Immature natural killer cell (primary cell): ENCODE data around the gene FBLN1. TPM values are rescaled to one million over a fixed set of nuclear protein-coding genes. Genes with fewer than 3 reads are reported as not detected.

Experiments
- DNase-seq, 3 donors: peaks; one replicate each; pipeline ENCODE4 v3.0.0; 2022; ENCODE audit warnings: mixed read lengths in 1 of 3
- H3K27ac Mint-ChIP-seq, 6 donors: one replicate each; pipeline ENCODE4 v1.8.0; 2020; ENCODE audit warnings: mixed read lengths in 6 of 6, mild to moderate bottlenecking in 5 of 6, inconsistent platforms in 4 of 6, moderate library complexity in 3 of 6
- H3K27me3 Mint-ChIP-seq, 3 donors: one replicate each; pipeline ENCODE4 v1.8.0; 2020 to 2021; ENCODE audit warnings: low read depth in 3 of 3, mild to moderate bottlenecking in 3 of 3, mixed read lengths in 3 of 3, moderate library complexity in 3 of 3, inconsistent platforms in 1 of 3
- H3K36me3 Mint-ChIP-seq, 3 donors: one replicate each; pipeline ENCODE4 v1.8.0; 2020; ENCODE audit warnings: mixed read lengths in 3 of 3, inconsistent platforms in 2 of 3, mild to moderate bottlenecking in 2 of 3
- H3K4me1 Mint-ChIP-seq, 2 donors: one replicate each; pipeline ENCODE4 v1.8.0; 2020; ENCODE audit warnings: inconsistent platforms in 2 of 2, mild to moderate bottlenecking in 2 of 2, mixed read lengths in 2 of 2, moderate library complexity in 1 of 2
- H3K4me3 Mint-ChIP-seq, 5 donors: one replicate each; pipeline ENCODE4 v1.8.0; 2020; ENCODE audit warnings: mild to moderate bottlenecking in 5 of 5, mixed read lengths in 5 of 5, inconsistent platforms in 3 of 5, moderate library complexity in 3 of 5
- H3K9me3 Mint-ChIP-seq, 6 donors: one replicate each; pipeline ENCODE4 v1.8.0; 2020; ENCODE audit warnings: mild to moderate bottlenecking in 6 of 6, mixed read lengths in 6 of 6, inconsistent platforms in 4 of 6, moderate library complexity in 3 of 6
- polyA plus RNA-seq, 3 donors: library from polyadenylated mRNA; unstranded; fragments of 300-500 nt; fragmentation: Illumina TruSeq; gene quantifications; one replicate each; pipeline ENCODE4 v1.2.3, GENCODE V29; 2021

The FBLN1 gene
- polyA plus RNA-seq, 3 donors from 2014 or later = not detected

GRCh38 chr22:45546333-45547015 is 43.8 kb downstream of the FBLN1 start:
- Mint-ChIP-seq H3K9me3 (no peaks in the 10 kb centered on the region), H3K4me3 (no peak overlapping the region), H3K36me3 (no peaks in the 10 kb centered on the region), H3K4me1 (no peaks in the 10 kb centered on the region), H3K27me3 (peaks cover 0 to 4% (median 1%) of the 10 kb centered on the region in 3 donors), H3K27ac (no peak overlapping the region)
- no peak for DNase-seq

GRCh38 chr22:45547016-45547345 is 44.3 kb downstream of the FBLN1 start:
- no peak for DNase-seq
- no peaks in the 10 kb centered on the region for H3K36me3 Mint-ChIP-seq
- H3K4me3 Mint-ChIP-seq = no peak overlapping the region
- H3K27ac Mint-ChIP-seq = no peak overlapping the region
- H3K9me3 Mint-ChIP-seq = no peaks in the 10 kb centered on the region
- peaks cover 0 to 4% (median 1%) of the 10 kb centered on the region in 3 donors for H3K27me3 Mint-ChIP-seq
- no peaks in the 10 kb centered on the region for H3K4me1 Mint-ChIP-seq

GRCh38 chr22:45547731-45548130 is 45.0 kb downstream of the FBLN1 start:
- no peak overlapping the region for H3K27ac Mint-ChIP-seq
- DNase-seq = no peak
- H3K4me1 Mint-ChIP-seq = no peaks in the 10 kb centered on the region
- peaks cover 0 to 4% (median 1%) of the 10 kb centered on the region in 3 donors for H3K27me3 Mint-ChIP-seq
- no peak overlapping the region for H3K4me3 Mint-ChIP-seq
- no peaks in the 10 kb centered on the region for H3K36me3 Mint-ChIP-seq
- no peaks in the 10 kb centered on the region for H3K9me3 Mint-ChIP-seq

GRCh38 chr22:45548247-45548840 is 45.7 kb downstream of the FBLN1 start:
- Mint-ChIP-seq H3K36me3 (no peaks in the 10 kb centered on the region), H3K27me3 (peaks cover 0 to 4% (median 2%) of the 10 kb centered on the region in 3 donors), H3K9me3 (no peaks in the 10 kb centered on the region), H3K4me1 (no peaks in the 10 kb centered on the region), H3K4me3 (no peak overlapping the region), H3K27ac (no peak overlapping the region)
- DNase-seq = no peak

- Mint-ChIP-seq H3K27me3 (peaks cover 0 to 4% (median 3%) of the 10 kb centered on the region in 3 donors), H3K4me1 (no peaks in the 10 kb centered on the region), H3K27ac (no peak overlapping the region), H3K9me3 (no peaks in the 10 kb centered on the region), H3K4me3 (no peak overlapping the region), H3K36me3 (no peaks in the 10 kb centered on the region)
- no peak for DNase-seq
These were observed 46.5 kb downstream of the FBLN1 start for GRCh38 chr22:45548991-45549761.

- no peaks in the 10 kb centered on the region for H3K4me1 Mint-ChIP-seq
- no peak overlapping the region for H3K27ac Mint-ChIP-seq
- H3K27me3 Mint-ChIP-seq = peaks cover 0 to 4% (median 3%) of the 10 kb centered on the region in 3 donors
- no peaks in the 10 kb centered on the region for H3K9me3 Mint-ChIP-seq
- no peaks in the 10 kb centered on the region for H3K36me3 Mint-ChIP-seq
- H3K4me3 Mint-ChIP-seq = no peak overlapping the region
- DNase-seq = no peak
These were observed 47.2 kb downstream of the FBLN1 start for GRCh38 chr22:45549762-45550378.

- H3K27ac Mint-ChIP-seq = no peak overlapping the region
- peaks cover 0 to 4% (median 3%) of the 10 kb centered on the region in 3 donors for H3K27me3 Mint-ChIP-seq
- no peak for DNase-seq
- no peaks in the 10 kb centered on the region for H3K4me1 Mint-ChIP-seq
- no peaks in the 10 kb centered on the region for H3K36me3 Mint-ChIP-seq
- no peak overlapping the region for H3K4me3 Mint-ChIP-seq
- H3K9me3 Mint-ChIP-seq = no peaks in the 10 kb centered on the region
These were observed 47.7 kb downstream of the FBLN1 start for GRCh38 chr22:45550416-45550815.

GRCh38 chr22:45550891-45551290 is 48.2 kb downstream of the FBLN1 start:
- H3K27me3 Mint-ChIP-seq = peaks cover 0 to 4% (median 3%) of the 10 kb centered on the region in 3 donors
- no peak overlapping the region for H3K27ac Mint-ChIP-seq
- H3K4me3 Mint-ChIP-seq = no peak overlapping the region
- no peaks in the 10 kb centered on the region for H3K36me3 Mint-ChIP-seq
- H3K4me1 Mint-ChIP-seq = no peaks in the 10 kb centered on the region
- DNase-seq = no peak
- no peaks in the 10 kb centered on the region for H3K9me3 Mint-ChIP-seq

GRCh38 chr22:45551310-45552016 is 48.8 kb downstream of the FBLN1 start:
- Mint-ChIP-seq H3K4me3 (no peak overlapping the region), H3K27ac (no peak overlapping the region), H3K27me3 (peaks cover 0 to 6% (median 3%) of the 10 kb centered on the region in 3 donors), H3K4me1 (no peaks in the 10 kb centered on the region), H3K36me3 (no peaks in the 10 kb centered on the region), H3K9me3 (no peaks in the 10 kb centered on the region)
- no peak for DNase-seq

GRCh38 chr22:45552017-45552411 is 49.3 kb downstream of the FBLN1 start:
- Mint-ChIP-seq H3K27me3 (peaks cover 0 to 6% (median 0%) of the 10 kb centered on the region in 3 donors), H3K9me3 (no peaks in the 10 kb centered on the region), H3K4me1 (no peaks in the 10 kb centered on the region), H3K36me3 (no peaks in the 10 kb centered on the region), H3K27ac (no peak overlapping the region), H3K4me3 (no peak overlapping the region)
- DNase-seq = no peak

- no peaks in the 10 kb centered on the region for H3K9me3 Mint-ChIP-seq
- DNase-seq = no peak
- H3K27ac Mint-ChIP-seq = no peak overlapping the region
- H3K36me3 Mint-ChIP-seq = no peaks in the 10 kb centered on the region
- H3K4me3 Mint-ChIP-seq = no peak overlapping the region
- peaks cover 0 to 5% (median 0%) of the 10 kb centered on the region in 3 donors for H3K27me3 Mint-ChIP-seq
- H3K4me1 Mint-ChIP-seq = no peaks in the 10 kb centered on the region
These were observed 50.1 kb downstream of the FBLN1 start for GRCh38 chr22:45552580-45553350.

GRCh38 chr22:45553351-45554039 is 50.8 kb downstream of the FBLN1 start:
- Mint-ChIP-seq H3K4me3 (no peak overlapping the region), H3K9me3 (no peaks in the 10 kb centered on the region), H3K27me3 (peaks cover 0 to 5% (median 0%) of the 10 kb centered on the region in 3 donors), H3K36me3 (no peaks in the 10 kb centered on the region), H3K4me1 (no peaks in the 10 kb centered on the region), H3K27ac (no peak overlapping the region)
- DNase-seq = peak; percentile 15 to 22 (median 21)
